ENCODE measurements around the gene RHCG. TPM values are rescaled to one million over a fixed set of nuclear protein-coding genes. Genes with fewer than 3 reads are reported as not detected.

RHCG gene
- total RNA-seq, 2 experiments from 2014 or later: not detected

DNA sequence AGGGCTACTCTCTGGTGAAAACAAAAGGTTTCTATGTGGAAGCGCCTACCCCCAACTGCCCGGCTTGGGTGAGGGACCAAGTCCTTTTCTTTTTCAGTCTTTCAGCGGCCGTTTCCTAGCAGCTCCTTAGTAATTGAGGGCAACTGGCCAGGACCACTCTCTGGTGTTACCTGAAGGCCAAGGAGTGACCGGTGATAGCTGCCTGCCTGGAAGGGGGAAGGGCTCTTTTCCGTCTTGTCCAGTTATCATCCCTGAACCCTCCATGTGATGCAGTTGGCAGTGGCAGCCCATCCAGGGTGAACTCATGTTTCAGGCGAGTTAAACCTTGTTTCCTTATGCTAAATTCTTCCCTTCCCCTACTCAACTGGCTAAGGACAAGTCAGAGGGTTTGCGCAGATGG is 33.3 kb downstream of the RHCG start:
- Mint-ChIP-seq H3K4me1 (ENCODE audit: low read depth) (no peaks in the 10 kb centered on the region), H3K27me3 (ENCODE audit: low read depth) (peaks cover 22% of the 10 kb centered on the region)
- CTCF ChIA-PET: no interaction called here

DNA sequence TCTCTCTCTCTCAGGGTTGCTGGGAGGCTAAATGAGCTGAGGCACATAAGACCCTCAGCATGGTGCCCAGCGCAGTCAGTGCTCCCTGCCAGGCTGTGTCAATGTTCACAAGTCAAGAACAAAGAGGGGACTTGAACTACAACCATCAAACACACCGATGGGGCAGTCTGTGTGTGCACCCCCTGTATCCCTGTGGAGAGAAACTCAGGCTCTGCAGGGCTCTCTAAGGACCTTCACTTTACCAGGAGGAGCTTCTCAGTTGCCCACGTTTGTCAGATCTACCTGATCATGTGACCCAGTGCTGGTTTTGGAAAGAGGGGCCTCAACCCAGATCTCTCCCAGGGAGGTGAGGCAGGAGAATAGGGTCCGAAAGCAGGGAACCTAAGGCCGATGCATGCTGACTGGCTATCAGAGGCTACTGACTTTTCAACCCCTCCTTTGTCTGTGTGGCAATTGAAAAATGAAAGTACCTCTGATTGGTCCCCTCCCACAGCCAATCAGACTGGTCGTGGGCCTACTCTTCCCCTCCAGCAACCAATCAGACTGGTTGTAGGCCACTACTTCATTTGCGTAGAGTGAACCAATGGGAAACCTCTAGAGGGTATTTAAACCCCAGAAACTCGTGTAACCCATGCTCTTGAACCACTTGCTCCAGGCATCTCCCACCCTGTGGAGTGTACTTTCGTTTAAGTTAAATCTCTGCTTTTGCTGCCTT is 34.0 kb downstream of the RHCG start:
- Mint-ChIP-seq H3K9me3 (ENCODE audit: insufficient read depth) (no peaks in the 10 kb centered on the region), H3K27me3 (ENCODE audit: low read depth) (peaks cover 20% of the 10 kb centered on the region), H3K27ac (no peak overlapping the region), H3K4me1 (ENCODE audit: low read depth) (no peaks in the 10 kb centered on the region), H3K4me3 (no peak overlapping the region), H3K36me3 (ENCODE audit: low read depth) (no peaks in the 10 kb centered on the region)
- CTCF ChIA-PET: interaction anchor here (1.2 kb wide), 1 partner anchor 104 kb away, joined by 6 read pairs; no protein-coding TSS in a partner anchor
- ATAC-seq (peak; percentile 30), DNase-seq (no peak)
- POLR2A ChIA-PET: no interaction called here

More for the DNA sequence above, 33.3 kb downstream of the RHCG start:
- DNase-seq (no peak), ATAC-seq (no peak)
- Mint-ChIP-seq H3K36me3 (ENCODE audit: low read depth) (no peaks in the 10 kb centered on the region), H3K4me3 (no peak overlapping the region), H3K27ac (no peak overlapping the region), H3K9me3 (ENCODE audit: insufficient read depth) (no peaks in the 10 kb centered on the region)
- POLR2A ChIA-PET: no interaction called here

DNA sequence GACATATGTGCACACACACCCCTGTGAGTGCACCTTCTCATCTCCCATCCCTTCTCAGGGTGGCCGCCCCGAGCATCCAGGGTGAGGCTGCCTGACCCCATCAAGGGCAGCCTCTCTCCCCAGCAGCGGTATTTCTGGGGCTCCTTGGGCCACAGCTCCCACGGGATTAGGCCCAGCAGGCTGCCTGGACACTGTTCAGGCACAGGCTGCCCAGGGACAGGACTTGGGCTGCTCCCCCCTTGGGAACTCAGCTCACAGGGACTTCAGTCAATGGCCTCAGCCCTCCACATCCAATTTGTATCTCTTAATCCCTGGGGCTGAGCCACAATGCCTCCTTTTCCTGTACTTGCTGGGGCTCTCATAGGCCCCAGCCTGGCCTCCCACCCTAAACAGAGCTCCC is 35.0 kb downstream of the RHCG start:
- Mint-ChIP-seq H3K36me3 (ENCODE audit: low read depth) (peaks cover 3% of the 10 kb centered on the region), H3K4me1 (ENCODE audit: low read depth) (peaks cover 3% of the 10 kb centered on the region), H3K9me3 (ENCODE audit: insufficient read depth) (peaks cover 7% of the 10 kb centered on the region), H3K4me3 (no peak overlapping the region), H3K27me3 (ENCODE audit: low read depth) (peaks cover 20% of the 10 kb centered on the region), H3K27ac (no peak overlapping the region)
- POLR2A ChIA-PET: no interaction called here
- CTCF ChIA-PET: interaction anchor here (1.2 kb wide), 1 partner anchor 103 kb away, joined by 6 read pairs; no protein-coding TSS in a partner anchor
- ATAC-seq (no peak), DNase-seq (no peak)

DNA sequence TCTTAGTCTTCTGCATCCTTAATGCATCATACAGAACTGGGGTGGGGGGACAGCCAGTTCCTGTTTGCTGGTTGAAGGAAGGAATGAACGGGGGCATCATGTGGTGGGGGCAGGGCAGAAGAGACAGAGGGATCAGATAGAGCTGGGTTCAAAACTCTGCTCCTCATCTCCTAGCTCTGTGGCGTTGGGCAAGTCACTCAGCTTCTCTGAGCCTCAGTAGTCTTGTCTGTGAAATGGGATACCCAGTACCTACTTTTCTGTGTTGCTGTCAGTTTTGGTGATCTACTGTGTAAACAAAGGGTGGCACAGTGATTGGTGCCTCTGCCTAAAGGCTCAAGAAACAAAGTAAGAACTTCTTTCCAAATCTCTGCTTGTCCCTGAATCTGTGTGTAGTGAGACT is 36.3 kb downstream of the RHCG start:
- POLR2A ChIA-PET: no interaction called here
- Mint-ChIP-seq H3K27me3 (ENCODE audit: low read depth) (peaks cover 20% of the 10 kb centered on the region), H3K36me3 (ENCODE audit: low read depth) (peaks cover 3% of the 10 kb centered on the region), H3K4me1 (ENCODE audit: low read depth) (peaks cover 3% of the 10 kb centered on the region), H3K4me3 (no peak overlapping the region), H3K27ac (no peak overlapping the region), H3K9me3 (ENCODE audit: insufficient read depth) (peaks cover 8% of the 10 kb centered on the region)
- DNase-seq (no peak), ATAC-seq (no peak)
- CTCF ChIA-PET: no interaction called here

DNA sequence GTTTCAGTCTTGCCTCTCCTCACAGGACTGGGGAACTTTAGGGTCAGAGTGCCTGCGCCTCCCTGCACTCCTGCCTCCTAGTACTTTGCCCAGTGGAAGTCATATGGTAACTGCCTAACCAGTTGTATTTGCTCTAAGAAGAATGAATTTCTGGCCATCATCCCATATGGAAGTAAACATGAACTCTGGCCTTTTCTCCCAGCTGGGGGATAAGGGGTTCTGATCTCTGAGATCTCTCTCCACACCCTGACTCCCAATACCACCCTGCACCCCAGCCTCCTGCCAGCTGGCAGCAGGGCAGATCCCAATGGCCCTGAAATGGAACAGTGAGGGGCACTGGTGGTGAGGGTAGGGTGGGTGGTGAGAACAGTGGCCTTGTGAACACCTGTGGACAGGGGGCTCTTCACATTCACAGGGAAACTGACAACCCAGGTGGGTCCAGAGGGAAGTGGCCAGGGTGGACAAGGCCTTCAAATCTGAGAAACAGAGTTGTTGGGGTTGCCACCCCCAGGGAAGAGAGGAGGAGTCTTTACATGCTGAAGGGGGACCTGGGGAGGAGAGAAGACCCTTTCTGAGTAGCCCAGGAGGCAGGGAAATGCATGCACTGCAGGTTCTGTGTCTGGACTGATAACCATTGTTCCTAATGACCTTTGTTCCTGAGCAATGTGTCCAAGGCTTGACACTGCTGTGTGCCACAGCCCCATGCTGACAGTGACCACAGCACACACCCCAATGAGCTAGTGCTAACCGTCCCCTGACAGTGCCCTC is 36.9 kb downstream of the RHCG start:
- Mint-ChIP-seq H3K36me3 (ENCODE audit: low read depth) (peaks cover 3% of the 10 kb centered on the region), H3K27ac (no peak overlapping the region), H3K9me3 (ENCODE audit: insufficient read depth) (peaks cover 8% of the 10 kb centered on the region), H3K27me3 (ENCODE audit: low read depth) (peaks cover 17% of the 10 kb centered on the region), H3K4me3 (no peak overlapping the region), H3K4me1 (ENCODE audit: low read depth) (peaks cover 3% of the 10 kb centered on the region)
- ATAC-seq: no peak
- CTCF ChIA-PET: no interaction called here
- no peak for DNase-seq
- POLR2A ChIA-PET: no interaction called here

DNA sequence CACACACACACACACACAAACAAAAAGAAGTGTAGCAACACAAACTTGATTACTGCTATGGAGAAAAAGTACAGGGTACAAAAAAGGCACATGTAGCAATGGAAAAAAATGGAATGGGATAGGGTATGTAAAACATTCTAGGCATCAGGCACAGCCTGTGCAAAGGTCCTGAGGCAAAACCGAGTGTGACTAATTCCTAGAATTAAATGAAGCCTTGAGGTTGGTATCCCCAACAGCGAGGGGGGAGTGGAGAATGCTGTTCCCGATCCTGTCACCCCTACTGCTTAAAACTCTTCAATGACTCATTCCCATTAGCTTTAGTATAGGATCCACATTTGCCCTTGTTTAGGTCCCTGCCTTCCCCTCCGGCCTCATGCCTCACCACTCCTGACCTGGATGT is 37.9 kb downstream of the RHCG start:
- Mint-ChIP-seq H3K9me3 (ENCODE audit: insufficient read depth) (peaks cover 8% of the 10 kb centered on the region), H3K36me3 (ENCODE audit: low read depth) (peaks cover 3% of the 10 kb centered on the region), H3K4me1 (ENCODE audit: low read depth) (peaks cover 3% of the 10 kb centered on the region), H3K27me3 (ENCODE audit: low read depth) (peaks cover 18% of the 10 kb centered on the region), H3K27ac (no peak overlapping the region), H3K4me3 (no peak overlapping the region)
- POLR2A ChIA-PET: no interaction called here
- DNase-seq (no peak), ATAC-seq (no peak)
- CTCF ChIA-PET: interaction anchor here (1.1 to 1.3 kb wide), 2 partner anchors 16 to 100 kb away, joined by 3 to 4 read pairs; no protein-coding TSS in a partner anchor

DNA sequence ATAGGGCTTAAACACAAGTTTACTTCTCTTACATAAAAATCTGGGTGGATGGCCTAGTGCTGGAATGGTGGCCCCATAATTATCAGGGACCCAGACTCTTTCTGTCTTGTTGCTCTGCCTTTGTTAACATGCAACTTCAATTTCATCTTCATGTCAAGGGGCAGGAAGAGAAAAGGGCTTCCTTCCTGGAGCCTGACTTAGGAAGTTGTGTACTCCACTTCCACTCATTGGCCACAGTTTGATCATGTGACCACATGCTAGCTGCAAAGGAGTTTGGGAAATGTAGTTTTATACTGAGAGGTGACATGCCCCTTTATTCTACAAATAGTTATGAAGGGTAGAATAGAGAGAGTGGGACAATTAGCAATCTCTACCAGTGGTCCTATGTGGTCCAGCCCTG is 39.3 kb downstream of the RHCG start:
- Mint-ChIP-seq H3K4me3 (no peak overlapping the region), H3K4me1 (ENCODE audit: low read depth) (peaks cover 3% of the 10 kb centered on the region), H3K27me3 (ENCODE audit: low read depth) (peaks cover 17% of the 10 kb centered on the region), H3K36me3 (ENCODE audit: low read depth) (peaks cover 3% of the 10 kb centered on the region), H3K27ac (no peak overlapping the region), H3K9me3 (ENCODE audit: insufficient read depth) (peaks cover 8% of the 10 kb centered on the region)
- ChIA-PET CTCF (interaction anchor here (1.1 kb wide), 1 partner anchor 15 kb away, joined by 3 read pairs; no protein-coding TSS in a partner anchor), POLR2A (no interaction called here)
- no peak for DNase-seq
- peak; percentile 42 for ATAC-seq

DNA sequence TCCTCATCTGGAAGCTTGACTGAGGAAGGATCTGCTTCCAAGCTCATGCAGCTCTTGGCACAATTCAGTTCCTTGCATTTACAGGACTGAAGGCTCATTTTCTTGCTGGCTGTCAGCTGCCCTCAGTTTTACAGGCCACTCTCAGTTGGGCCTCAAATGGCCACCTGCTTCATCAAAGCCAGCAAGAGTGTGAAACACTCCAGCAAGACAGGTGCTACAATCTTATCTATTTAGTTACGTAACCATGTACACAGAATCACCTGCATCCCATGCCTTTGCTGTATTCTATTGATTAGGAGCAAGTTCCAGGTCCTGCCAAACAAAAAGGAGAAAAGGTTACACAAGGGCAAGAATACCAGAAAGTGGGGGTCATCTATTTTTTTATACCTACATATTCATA is 40.8 kb downstream of the RHCG start:
- Mint-ChIP-seq H3K36me3 (ENCODE audit: low read depth) (peaks cover 3% of the 10 kb centered on the region), H3K27ac (no peak overlapping the region), H3K9me3 (ENCODE audit: insufficient read depth) (peaks cover 8% of the 10 kb centered on the region), H3K4me3 (no peak overlapping the region), H3K27me3 (ENCODE audit: low read depth) (peaks cover 28% of the 10 kb centered on the region), H3K4me1 (ENCODE audit: low read depth) (peaks cover 3% of the 10 kb centered on the region)
- ATAC-seq (no peak), DNase-seq (no peak)
- ChIA-PET POLR2A (no interaction called here), CTCF (interaction anchor here (1.3 to 1.4 kb wide), 2 partner anchors 13 to 25 kb away, joined by 3 to 5 read pairs; no protein-coding TSS in a partner anchor)

DNA sequence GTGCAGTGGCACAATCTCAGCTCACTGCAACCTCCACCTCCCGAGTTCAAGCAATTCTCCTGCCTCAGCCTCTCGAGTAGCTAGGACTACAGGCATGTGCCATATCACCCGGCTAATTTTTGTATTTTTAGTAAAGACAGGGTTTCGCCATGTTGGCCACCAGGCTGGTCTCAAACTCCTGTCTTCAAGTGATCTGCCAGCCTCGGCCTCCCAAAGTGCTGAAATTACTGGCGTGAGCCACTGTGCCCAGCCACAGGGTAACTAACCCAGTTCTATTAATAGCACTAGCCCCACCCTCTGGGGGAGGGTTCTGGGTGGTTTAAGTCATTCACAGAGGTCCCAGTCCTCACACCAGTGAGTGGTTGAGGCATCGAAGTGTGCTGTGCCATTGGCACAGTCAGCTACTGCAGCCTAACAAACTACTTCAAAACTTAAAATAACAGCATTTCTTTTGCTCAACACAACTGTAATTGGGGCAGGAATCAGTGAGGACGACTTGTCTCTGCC is 44.0 kb downstream of the RHCG start:
- Mint-ChIP-seq H3K4me3 (no peak overlapping the region), H3K36me3 (ENCODE audit: low read depth) (peaks cover 3% of the 10 kb centered on the region), H3K27ac (no peak overlapping the region), H3K27me3 (ENCODE audit: low read depth) (peaks cover 31% of the 10 kb centered on the region), H3K9me3 (ENCODE audit: insufficient read depth) (peaks cover 8% of the 10 kb centered on the region), H3K4me1 (ENCODE audit: low read depth) (peaks cover 3% of the 10 kb centered on the region)
- ChIA-PET POLR2A (no interaction called here), CTCF (interaction anchor here (0.7 to 1.6 kb wide), 2 partner anchors 10 to 94 kb away, joined by 3 to 4 read pairs; no protein-coding TSS in a partner anchor)
- DNase-seq (no peak), ATAC-seq (no peak)

DNA sequence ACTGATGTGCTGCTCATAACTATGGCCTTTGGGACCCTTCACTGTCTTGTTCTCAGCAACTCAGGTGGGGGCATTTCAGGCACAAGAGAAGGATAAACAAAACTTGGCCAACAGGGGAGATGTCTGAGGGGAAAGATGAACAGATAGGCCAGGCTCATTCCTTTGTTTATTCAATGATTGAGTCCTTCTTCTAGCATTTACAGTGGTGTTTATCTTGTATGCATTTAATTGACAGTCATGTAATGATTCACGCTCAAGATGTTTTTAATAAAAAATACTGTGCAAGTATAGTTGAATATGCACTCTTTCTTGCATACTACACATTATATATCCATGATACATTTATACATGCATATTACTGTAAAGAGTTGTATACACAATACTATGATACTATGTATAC is 44.5 kb downstream of the RHCG start:
- peaks cover under 1% of the 10 kb centered on the region for H3K36me3 Mint-ChIP-seq (ENCODE audit: low read depth)
- CTCF ChIA-PET: interaction anchor here (0.7 kb wide), 1 partner anchor 9 kb away, joined by 3 read pairs; no protein-coding TSS in a partner anchor

DNA sequence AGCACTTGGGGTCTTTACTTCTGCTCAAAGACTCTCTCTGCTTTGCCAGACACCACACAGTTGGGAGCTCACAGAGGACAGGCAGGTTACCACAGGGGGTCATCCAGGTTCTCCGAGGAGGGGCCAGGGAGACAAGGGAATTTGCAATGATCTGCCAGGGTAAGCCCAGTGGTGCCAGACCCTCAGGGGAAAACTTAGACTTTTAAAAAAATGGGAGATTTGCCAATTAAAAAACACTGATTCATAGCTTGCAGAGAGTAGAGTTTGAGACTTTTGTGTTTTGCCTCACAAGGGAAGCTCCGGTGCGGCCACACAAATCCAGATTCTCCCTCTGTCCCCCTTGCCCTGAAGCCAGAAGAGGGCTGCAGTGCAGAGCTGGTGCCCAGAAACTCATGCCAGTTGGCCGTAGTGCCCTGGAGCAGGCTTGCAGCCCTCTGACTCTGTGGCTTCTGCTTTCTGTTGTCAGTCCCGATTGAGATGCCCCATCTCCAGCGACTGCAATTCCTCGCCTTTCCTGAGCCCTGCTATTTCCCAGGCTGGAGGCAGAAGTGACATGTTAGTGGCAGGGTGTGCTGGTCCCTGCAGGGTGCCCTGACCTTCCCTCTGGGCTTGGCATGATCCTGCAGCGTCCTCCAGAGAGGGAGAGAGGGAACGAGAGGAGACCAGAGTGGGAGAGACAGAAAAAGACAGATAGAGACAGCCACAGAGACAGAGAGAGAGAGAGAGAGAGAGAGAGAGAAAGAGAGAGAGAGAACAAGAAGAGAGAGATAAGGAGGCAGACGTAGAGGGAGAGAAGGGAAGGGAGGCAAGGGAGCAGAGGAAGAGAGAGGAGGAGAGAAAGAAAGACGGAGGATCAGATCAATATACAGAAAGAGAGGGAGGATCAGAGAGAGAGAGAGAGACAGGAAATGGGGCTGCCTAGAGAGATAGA is 46.0 kb downstream of the RHCG start:
- peaks cover 36% of the 10 kb centered on the region for H3K27me3 Mint-ChIP-seq (ENCODE audit: low read depth)
- no peaks in the 10 kb centered on the region for H3K36me3 Mint-ChIP-seq (ENCODE audit: low read depth)
- no peak overlapping the region for H3K27ac Mint-ChIP-seq
- POLR2A ChIA-PET: no interaction called here
- H3K4me1 Mint-ChIP-seq (ENCODE audit: low read depth): no peaks in the 10 kb centered on the region
- no peak for DNase-seq
- CTCF ChIA-PET: interaction anchor here (1.1 kb wide), 1 partner anchor 91 kb away, joined by 6 read pairs; no protein-coding TSS in a partner anchor
- no peaks in the 10 kb centered on the region for H3K9me3 Mint-ChIP-seq (ENCODE audit: insufficient read depth)
- ATAC-seq: no peak
- H3K4me3 Mint-ChIP-seq: no peak overlapping the region

More for the DNA sequence above, 44.5 kb downstream of the RHCG start:
- POLR2A ChIA-PET: no interaction called here
- H3K27me3 Mint-ChIP-seq (ENCODE audit: low read depth): peaks cover 33% of the 10 kb centered on the region
- H3K4me3 Mint-ChIP-seq: no peak overlapping the region
- ATAC-seq (no peak), DNase-seq (no peak)
- H3K9me3 Mint-ChIP-seq (ENCODE audit: insufficient read depth): peaks cover 6% of the 10 kb centered on the region
- H3K4me1 Mint-ChIP-seq (ENCODE audit: low read depth): peaks cover under 1% of the 10 kb centered on the region
- no peak overlapping the region for H3K27ac Mint-ChIP-seq

All from activated CD8-positive, alpha-beta T cell treated with anti-CD3 and anti-CD28 coated beads, Interleukin-2, amount 10 ng/mL, durations not matched to agents 7 days and 5 days (primary cell).